GM18511 (cell line): ENCODE measurements around the gene ULK1.

Experiments
- ATAC-seq: cut with Tn5 transposase; IDR thresholded peaks from one replicate; pipeline ENCODE4 v1.9.1; 2021; ENCODE audit warnings: mild to moderate bottlenecking, moderate library complexity; ENCODE audit not compliant: unreplicated experiment

Gene ULK1

GRCh38 chr12:131907379-131908091 lies 13.1 kb downstream of the ULK1 start:
- no peak for ATAC-seq

GRCh38 chr12:131908092-131909080 lies 14.0 kb downstream of the ULK1 start:
- ATAC-seq, result no peak

GRCh38 chr12:131909081-131909751 lies 14.8 kb downstream of the ULK1 start:
- ATAC-seq, result no peak

- ATAC-seq, result no peak
Measured at GRCh38 chr12:131909752-131910219, 15.4 kb downstream of the ULK1 start.

GRCh38 chr12:131910302-131911027 lies 16.0 kb downstream of the ULK1 start:
- no peak for ATAC-seq

- ATAC-seq, result no peak
Measured at GRCh38 chr12:131911028-131911650, 16.7 kb downstream of the ULK1 start.

GRCh38 chr12:131911851-131912477 lies 17.5 kb downstream of the ULK1 start:
- ATAC-seq, result no peak

GRCh38 chr12:131912518-131913274 lies 18.3 kb downstream of the ULK1 start:
- no peak for ATAC-seq

- no peak for ATAC-seq
Measured at GRCh38 chr12:131913666-131914065, 19.2 kb downstream of the ULK1 start.

- no peak for ATAC-seq
Measured at GRCh38 chr12:131914179-131914702, 19.8 kb downstream of the ULK1 start.

- ATAC-seq, result no peak
Measured at GRCh38 chr12:131915000-131915689, 20.7 kb downstream of the ULK1 start.

- no peak for ATAC-seq
Measured at GRCh38 chr12:131915823-131916222, 21.4 kb downstream of the ULK1 start.

- ATAC-seq, result no peak
Measured at GRCh38 chr12:131916306-131917138, 22.1 kb downstream of the ULK1 start.

- ATAC-seq, result no peak
Measured at GRCh38 chr12:131917139-131917710, 22.8 kb downstream of the ULK1 start.

GRCh38 chr12:131917711-131918306 lies 23.4 kb downstream of the ULK1 start:
- no peak for ATAC-seq

GRCh38 chr12:131918311-131919050 lies 24.1 kb downstream of the ULK1 start:
- ATAC-seq, result no peak
